ENCODE results near the gene ATE1.
"Not testable (repeated sequence)": the region's sequence is repeated elsewhere in the genome, so short reads cannot be mapped to it uniquely, and the experiment has no call there.

Gene ATE1

DNA sequence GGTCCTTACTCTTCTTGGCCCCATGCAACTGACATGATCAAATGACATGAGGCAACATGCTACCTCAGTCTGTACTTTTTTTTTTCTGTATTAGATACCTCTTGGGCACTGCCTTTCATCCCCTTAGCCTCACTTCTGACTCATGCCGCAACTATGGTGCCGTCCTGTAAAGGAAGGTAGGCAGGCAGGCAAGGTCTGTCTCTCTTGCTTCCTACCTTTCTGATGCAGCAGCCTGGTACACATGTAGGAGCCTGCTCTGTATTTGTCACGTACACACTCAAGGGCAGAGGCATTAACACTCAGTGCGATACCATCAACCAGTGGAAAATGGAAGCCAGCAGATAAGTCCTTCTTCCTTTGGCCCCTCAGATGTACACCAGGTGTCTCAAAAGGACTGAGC, 146.7 kb downstream of the ATE1 start:
- DNase-seq: no peak

DNA sequence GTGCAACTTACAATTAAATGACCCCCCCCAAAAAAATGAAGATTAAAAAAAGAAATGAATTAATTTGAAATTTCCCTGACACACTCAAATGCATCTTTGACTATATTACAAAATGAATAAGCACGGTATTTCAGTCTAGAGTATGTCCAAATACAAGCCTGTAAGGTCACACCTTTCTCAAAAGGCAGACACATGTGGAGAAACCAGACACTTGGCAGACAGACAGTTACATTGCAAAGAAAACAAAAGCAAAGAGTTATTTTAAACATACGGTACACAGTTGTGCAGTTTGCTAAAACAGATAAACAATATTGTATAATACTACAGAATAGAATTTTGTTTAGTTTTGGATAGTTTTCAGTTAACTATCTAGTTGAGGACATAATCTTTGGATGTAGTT, 153.0 kb downstream of the ATE1 start:
- no peak for DNase-seq

DNA sequence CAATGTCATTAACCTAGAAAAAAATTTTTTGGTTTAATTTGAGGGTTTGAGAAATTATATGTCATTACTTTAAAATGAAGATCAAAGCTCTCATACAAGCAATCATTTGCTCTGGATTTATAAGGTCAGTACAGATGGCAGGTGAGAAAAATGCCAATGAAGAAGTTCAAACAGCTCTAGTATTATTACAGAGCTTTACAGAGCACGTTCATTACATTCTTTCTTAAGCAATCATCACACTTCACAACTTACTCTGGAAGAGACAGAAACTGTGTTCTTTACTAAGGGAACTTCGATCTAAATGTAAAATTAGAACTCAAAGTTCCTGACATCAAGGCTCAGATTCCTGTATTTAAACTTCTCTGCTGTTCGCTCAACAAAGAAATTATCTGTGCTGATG, 153.4 kb downstream of the ATE1 start:
- DNase-seq: no peak

DNA sequence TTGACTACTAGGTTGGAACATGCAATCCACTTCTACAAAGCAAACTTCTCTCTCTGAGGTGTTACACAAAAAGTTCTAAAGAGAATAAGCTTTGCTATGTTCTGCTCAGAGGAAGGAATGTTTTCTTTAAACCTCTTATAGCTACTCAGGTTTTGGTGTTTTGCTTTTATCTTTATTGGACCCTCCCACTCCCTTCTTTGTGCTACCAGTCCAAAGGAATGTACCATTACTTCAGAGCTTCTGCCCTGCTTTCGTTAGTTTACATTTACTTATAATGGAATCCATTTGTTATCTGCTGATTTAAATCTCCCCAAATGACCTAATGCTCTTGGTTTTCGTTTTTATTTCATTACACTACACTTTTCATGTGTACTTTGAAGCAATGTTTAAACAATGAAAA, 154.9 kb downstream of the ATE1 start:
- DNase-seq: no peak

DNA sequence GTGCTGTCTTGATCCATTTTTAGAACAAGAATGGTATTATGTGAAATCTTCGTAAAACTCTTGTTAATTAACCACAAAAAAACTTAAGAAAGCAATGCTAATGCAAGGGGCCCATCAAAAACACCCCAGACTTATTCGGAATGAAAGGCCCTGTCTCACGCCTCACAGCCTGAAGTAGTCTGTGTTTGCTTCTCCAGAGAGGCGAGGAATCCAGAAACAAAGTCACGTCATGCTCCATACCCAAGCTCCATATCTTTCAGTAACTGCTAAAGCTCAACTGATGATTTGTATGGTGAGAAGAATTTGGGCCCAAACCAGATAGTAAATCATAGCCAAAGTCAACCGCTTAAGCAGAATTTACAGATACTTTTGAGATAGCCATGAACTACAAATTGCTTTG, 155.4 kb downstream of the ATE1 start:
- DNase-seq: no peak

DNA sequence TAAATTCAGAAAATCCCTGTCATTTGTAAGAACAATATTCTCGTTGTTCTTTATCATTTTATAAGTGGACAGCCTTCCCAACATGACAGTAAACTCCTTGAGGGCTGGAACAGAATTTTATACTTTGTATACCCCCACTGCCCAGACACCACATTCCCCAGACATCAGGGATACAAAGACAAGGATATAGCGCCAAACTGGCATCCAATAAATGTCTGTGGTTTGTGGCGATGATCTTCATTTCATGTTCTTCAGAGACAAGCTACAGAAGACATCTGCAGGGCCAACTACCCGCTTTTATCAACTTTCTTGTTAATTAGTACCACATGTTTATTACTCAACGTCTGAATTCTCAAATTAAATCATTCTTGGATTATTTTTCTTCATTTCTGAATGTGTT, 155.9 kb downstream of the ATE1 start:
- DNase-seq: no peak

DNA sequence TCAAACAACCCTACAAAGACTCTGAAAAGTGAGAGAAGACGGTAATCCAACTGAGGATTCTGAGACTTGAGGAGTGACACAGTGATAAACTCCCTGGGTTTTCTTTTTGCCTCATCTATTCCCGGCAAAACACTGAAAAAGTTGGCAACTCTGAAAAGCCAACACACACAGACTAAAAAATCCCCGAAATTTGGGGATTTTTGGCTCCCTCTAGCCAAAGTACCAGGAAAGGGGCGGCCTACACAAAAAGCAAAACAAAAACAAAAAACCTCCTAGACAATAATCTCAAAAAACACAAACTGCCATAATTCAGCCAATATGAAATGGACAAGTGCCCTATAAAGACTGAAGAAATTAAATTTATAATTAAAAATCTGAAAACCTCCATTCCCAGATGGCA, 161.4 kb downstream of the ATE1 start:
- DNase-seq: no peak

DNA sequence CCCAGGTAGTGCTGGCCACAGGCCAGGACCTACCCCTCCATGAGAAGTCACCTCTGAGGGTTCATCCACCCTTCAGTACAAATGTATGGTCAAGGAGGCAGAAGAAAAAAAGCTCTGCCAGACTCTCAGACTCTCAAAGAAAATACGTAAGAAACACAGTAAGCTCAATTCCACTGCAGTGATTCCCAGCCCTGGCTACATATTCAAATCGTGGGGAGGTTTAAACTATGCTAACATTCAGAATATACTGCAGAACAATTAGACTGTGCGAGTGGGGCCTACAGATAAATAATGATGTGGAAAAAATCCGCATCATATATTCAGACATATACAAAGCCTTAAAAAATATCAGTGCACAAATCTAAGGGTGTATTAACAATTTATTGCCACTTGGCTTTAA, 162.6 kb downstream of the ATE1 start:
- DNase-seq: no peak

DNA sequence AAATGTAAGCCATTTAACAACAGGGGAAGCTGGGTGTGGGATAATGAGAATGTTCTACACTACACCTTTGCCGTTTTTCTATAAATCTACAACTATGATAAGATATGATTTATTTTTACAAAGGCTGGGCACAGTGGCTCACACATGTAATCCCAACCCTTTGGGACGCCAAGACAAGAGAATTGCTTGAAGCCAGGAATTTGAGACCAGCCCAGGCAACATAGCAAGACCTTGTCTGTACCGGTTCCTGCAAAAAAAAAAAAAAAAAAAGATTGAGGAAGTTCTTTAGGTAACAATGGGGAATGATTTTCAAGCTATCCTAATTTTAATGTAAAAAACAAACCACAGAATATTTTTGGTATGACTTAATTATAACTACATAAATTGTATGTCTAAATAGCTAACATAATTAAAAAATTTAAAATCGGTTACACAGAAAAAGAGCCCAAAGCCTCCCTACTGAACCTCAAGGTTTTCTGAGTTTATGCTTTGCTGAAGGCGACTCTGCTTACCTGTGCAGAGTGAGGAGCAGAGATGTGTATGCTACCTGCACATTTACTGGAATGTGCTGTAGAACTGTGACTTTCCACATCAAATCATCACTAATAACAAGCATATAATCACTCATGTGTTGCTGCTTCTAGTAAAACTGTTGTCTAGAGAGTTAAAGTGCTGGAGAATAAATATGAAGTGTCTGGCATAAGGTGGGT, 163.4 kb downstream of the ATE1 start:
- no peak for DNase-seq

DNA sequence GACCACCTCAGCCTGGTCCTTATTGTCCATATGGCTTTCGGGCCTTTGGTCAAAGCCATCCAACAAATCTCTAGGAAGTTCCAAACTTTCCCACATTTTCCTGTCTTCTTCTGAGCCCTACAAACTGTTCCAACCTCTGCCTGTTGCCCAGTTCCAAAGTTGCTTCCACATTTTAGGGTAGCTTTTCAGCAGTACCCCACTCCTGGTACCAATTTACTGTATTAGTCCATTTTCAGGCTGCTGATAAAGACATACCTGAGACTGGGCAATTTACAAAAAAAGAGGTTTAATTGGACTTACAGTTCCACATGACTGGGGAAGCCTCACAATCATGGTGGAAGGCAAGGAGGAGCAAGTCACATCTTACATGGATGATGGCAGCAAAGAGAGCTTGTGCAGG, 170.6 kb downstream of the ATE1 start:
- not testable (repeated sequence) for DNase-seq

DNA sequence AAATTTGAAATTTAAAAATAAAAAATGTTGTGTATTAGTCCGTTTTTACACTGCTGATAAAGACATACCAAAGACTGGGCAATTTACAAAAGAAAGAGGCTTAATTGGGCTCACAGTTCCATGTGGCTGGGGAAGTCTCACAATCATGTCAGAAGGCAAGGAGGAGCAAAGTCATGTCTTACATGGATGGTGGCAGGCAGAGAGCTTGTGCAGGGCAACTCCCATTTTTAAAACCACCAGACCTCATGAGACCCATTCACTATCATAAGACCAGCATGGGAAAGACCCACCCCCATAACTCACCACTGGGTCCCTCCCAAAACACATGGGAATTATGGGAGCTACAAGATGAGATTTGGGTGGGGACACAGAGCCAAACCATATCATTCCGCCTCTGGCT, 172.3 kb downstream of the ATE1 start:
- not testable (repeated sequence) for DNase-seq

DNA sequence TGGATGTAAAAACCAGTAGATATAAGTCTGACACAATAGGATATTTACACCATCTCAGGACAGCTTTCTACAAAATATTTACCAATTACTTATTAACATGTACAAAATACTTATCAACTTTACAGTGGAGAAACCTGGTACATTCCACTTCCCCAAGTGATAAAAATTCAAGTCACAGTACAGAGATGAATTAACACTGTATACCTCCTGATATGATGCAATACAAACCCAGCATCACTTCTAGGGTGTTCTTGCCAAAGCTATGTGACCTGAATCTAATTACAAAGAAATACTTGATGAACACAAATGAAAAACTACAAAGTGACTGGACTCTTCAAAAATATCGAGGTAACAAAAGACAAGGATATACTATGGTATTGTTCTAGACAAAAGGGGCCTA, 173.2 kb downstream of the ATE1 start:
- DNase-seq: no peak

DNA sequence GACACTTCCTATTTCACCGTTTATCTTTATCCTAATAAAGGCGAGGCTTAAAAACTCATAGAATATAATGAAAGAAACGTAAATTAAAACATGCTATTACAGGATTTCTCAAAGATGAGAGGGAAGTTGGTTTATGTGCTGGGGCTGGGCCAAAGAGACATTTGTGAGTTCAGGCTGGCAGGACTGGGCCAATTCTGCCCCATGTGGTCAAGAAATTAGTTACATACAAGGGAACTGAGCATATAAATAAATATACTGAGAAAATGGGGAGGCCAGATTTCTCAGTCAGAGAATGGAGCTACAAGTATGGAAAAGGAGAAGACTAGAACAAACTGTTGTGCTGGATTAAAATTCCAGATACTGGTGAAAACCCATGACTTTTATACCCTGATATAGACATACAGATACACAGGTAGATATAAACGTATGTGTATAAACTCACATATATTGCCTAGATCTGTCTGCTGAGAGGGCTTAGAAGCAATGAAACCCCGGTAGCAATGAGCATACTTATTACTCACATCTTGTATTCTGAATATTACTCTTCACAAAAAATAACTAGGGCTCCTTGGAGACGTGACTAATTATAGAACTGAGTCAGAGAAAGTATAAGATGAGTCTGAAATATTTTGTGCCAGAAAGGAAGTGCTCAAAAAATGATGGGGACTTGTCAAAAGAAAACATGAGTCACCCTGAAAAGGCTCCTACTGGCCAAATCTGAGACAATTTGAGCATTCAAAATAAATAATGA, 173.9 kb downstream of the ATE1 start:
- peak in 1 of 2 experiments; percentile 2 for DNase-seq

DNA sequence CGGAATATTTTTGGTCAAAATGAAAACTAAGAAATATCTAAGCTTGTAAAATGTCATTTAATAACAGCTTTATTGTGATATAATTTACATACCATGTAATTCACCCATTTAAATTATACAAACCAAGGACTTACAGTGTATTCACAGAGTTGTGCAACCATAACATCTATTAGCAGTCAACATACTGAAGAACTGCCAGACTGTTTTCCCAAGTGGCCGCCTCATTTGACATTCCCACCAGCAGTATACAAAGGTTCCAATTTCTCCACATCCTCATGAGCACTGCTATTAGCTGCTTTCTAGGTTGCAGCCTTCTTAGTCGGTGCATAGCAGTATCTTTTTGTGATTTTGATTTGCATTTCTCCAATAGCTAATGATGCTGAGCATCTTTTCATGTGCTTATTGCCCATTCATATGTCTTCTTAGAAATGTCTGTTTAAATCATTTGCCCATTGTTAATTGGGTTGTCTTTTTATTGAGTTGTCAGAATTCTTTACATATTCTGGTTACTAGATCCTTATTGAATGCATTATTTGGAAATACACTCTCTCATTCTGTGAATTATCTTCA, 176.6 kb downstream of the ATE1 start:
- DNase-seq: no peak

DNA sequence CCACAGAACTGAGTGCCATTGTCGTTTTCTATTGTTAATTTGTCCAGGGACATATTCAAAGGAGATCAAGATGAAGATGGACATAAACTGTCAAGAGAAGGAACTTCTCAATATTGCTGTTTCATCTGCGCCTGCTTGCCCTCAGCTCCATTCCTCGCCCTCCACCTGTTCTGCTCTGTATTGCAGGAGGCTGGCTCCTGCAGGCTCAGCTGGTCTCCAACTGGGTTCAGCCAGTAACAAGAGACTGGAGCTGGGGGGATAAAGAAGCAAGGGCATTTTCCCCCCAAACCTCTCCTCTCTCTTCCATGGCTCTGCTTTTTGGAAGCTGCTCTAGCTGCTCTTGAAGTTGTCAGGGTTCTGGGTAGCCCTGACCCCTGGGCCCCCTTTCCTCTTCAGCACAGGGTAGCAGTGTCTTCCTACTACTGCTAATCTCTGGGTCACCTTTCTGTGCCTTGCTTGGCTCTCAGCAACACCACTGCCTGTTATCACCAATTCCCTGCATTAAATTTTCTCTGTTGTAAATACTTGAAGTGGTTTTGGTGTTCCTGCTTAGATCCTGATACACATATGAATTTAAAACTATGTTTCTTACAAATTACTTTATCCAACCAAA, 180.6 kb downstream of the ATE1 start:
- DNase-seq: no peak

DNA sequence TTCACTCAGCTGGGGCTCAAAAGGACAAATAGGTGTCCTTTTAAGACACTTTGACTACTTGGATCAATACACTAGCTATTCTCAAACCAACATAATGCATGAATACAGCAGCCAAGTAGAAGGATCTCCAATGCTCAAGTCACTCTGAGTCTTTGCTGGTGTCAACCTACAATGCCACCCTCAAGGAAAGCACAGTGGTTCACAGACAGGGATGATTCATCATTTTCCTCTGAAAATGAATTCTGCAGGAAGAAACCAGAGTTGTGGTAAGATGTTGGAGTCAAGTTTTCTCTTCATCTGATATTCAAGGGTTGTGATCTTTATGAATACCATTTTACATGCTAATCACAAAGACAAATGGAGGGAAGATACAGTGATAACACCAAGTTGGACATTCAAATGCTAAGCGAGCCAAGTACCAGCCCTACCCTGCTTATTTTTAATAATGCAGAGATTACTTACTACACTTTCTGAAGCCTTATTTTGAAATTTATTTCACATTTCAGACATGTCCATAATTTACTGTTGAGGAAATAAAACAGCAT, 186.5 kb downstream of the ATE1 start:
- DNase-seq: no peak

DNA sequence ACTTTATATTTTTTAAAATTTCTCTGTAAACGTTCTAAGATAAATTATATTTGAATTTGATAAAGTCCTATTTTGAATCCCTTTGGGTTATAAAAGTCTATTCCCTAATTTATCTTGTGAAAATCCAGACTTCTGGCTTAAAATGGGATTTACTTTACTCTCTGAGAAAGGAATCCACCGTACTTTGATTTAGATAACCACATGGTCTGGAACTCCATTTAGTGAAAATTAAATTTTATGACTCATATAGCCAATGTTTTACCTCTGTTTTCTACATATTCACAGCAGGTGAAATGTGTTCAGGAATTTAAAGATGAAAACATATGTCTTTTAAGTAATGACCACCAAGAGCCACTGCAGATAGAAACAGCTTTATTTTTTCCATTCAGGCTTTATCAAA, 187.8 kb downstream of the ATE1 start:
- DNase-seq: no peak

DNA sequence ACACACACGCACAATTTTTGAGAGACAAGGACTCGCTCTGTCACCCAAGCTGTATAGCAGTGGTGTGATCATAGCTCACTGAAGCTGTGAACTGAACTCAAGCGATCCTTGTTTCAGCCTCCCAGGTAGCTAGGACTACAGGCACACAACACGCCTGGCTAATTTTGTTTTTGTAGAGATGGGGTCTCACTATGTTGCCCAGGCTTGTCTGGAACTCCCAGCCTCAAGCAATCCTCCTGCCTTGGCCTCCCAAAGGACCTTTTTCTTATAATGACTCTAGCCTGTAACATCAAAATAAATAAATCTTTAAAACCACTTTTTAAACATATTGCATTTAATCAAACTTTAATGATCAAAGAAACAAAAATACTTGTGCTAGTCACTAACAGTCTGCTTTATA, 188.7 kb downstream of the ATE1 start:
- no peak for DNase-seq

DNA sequence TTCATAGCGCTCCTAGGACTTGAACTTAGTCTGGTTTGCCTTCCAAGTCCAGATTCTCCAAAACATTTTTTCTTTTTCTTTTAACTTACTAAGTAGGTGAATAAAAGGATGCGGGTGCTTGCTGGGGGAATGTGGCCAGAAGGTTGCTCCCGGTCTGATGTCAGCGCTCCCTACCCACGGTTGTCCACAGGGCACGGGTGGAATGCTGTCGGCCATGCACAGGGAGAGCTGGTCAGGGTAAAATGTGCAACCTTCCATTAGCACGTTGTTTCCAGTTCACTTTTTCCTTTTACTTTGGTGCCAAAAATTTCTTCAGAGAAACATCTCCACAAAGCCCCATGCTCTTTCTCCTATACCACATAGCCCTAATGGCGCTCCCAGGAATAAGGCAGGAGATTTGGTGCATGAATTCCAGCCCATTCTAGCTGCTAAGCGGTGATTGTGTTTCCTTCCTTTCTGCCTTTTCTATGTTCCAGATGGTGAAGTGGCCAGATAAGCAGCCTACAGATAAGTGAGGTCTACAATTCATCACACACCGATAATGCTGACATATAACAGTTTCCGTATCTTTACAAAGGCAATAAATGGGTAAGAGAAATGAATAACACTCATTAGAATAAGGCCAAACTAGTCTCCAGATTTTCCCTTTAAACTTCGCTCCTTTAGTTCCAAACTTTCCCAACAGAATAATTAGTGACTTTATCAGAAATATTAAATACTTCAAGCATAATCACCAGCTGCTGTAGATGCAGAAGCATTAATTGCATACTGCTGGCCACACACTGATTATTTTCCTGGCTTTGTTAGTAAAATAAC, 191.3 kb downstream of the ATE1 start:
- no peak for DNase-seq

DNA sequence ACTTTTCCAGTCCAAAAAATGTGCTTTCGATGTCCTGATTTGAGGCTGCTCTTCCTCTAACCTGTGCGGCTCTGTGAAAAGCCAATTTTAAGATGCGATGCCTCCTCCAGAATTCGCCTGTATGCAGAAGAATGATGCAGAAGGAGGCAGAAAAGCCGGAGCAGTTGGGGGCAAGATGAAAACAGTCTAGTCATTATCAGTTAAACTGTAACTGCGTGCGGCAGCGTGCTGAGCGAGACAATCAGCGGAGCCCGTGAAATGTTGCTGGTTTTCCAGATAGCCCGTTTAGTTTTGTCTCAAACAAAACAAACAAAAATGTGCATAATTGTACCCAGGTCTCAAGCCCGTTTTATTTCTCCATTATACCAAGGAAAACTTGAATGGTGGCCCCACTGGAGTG, 192.6 kb downstream of the ATE1 start:
- no peak for DNase-seq

DNA sequence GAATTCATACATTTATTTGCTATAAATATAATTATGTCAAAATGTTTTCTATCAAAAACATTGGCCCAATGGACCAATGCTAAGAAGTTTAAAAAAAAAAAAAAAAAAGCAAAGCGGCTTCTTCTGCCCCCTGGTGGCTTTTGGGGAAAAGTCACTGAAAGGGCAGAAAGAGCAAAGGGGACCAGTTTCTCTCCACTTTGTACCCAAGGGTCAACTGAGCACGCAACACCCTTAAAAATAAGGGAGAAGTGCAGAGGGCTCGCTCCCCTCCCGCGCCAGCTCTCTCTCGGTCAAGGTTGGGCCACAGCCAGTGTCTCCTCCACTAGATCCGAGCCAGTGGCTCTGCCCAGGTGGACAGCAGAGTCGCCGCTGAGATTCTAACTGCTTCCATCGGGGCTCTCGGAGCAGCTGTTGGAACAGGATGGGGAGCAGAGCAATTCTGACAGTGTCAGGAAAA, 193.2 kb downstream of the ATE1 start:
- peak; percentile 1 to 32 for DNase-seq

DNA sequence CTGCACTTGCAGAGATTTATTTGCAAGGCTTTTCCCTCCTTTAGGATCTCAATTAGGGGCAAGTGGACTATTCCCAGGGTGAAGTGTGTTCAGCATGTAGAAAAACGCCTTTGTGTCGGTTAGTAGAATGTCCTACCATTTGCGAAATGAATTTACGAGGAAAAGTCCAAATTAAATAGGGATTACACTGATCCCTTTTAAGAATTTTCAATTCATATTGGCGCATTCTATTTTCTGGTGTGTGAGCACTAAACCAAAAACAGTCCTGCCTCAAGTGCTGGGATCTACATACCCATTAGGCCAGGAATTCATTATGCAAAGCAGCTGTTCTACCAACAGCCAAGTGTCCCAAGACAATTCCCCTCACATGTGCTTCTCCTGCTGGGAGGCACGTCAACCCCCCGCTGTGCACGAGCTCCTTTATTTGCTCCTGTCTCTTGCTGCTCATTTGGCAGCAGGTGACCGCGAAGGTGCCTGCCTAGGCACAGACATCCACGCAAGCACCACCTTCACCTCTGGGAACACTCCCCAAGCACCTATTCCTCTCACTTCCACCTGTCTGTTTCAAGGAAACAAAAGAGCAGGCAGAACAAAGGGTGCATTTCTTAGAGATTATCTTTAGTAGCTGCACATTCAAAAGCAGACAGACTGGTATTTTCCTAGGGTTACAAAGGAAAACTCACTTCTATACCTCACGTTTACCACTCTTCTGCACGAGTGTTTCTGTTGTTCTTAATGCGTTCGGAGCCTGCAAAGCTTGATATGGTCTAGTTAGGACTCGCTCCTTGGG, 195.0 kb downstream of the ATE1 start:
- DNase-seq: no peak

Measured in NCI-H446 (cell line).